Measurements from ENCODE around the gene NPIPB13. TPM values are rescaled to one million over a fixed set of nuclear protein-coding genes. Genes with fewer than 3 reads are reported as not detected.
"Not testable (repeated sequence)": the region's sequence is repeated elsewhere in the genome, so short reads cannot be mapped to it uniquely, and the experiment has no call there.

Gene NPIPB13
- polyA plus RNA-seq (2012; rRNA removed), result 1.9 and 5.3 TPM in 2 replicates
- 0.84 and 1.5 TPM in 2 replicates for polyA plus RNA-seq (2012; cell fraction: cytosol; rRNA removed)
- 29.7 and 33.6 TPM in 2 replicates for polyA plus RNA-seq (2012; cell fraction: nucleus; rRNA removed)

- H3K9me3 ChIP-seq; H3K9me2 ChIP-seq; H3K4me2 ChIP-seq; H3K79me2 ChIP-seq (ENCODE audit: insufficient read depth); H3K36me3 ChIP-seq (replicated peaks in 1 of 2; ENCODE audit: control insufficient read depth in 1 of 2, insufficient read depth in 2 of 2, low read length in 1 of 2); H3K9ac ChIP-seq; DNase-seq; H3K27ac ChIP-seq (ENCODE audit: low read depth in 2 of 2, low read length in 1 of 2); H3K4me3 ChIP-seq (ENCODE audit: low read depth in 2 of 2, low read length in 1 of 2); H2AFZ ChIP-seq (ENCODE audit: low read depth); H3K4me1 ChIP-seq (ENCODE audit: control insufficient read depth in 1 of 2, insufficient read depth in 2 of 2, low read depth in 1 of 2, low read length in 1 of 2); H3F3A ChIP-seq (replicated peaks; ENCODE audit: insufficient read depth); H4K20me1 ChIP-seq (ENCODE audit: insufficient read depth); POLR2A ChIA-PET; H3K27me3 ChIP-seq (ENCODE audit: insufficient read depth); CTCF ChIA-PET: not testable (repeated sequence)
- no CpG with 5 or more reads among the region's 4 CpGs for WGBS (ENCODE audit: low lambda C conversion rate)
Measured at GRCh38 chr16:30248379-30248778, at the start of gene NPIPB13. Gene NPIPB13 (minus strand): TSS chr16:30248479. CDS start chr16:30245573, 2,906 bp downstream.

- H4K20me1 ChIP-seq (ENCODE audit: insufficient read depth); POLR2A ChIA-PET: not testable (repeated sequence)
Measured at GRCh38 chr16:30282357-30282756, 34.1 kb upstream of the NPIPB13 start.

GRCh38 chr16:30278523-30278922 is 30.2 kb upstream of the NPIPB13 start:
- H3F3A ChIP-seq (replicated peaks; ENCODE audit: insufficient read depth); H3K79me2 ChIP-seq (ENCODE audit: insufficient read depth); H3K27me3 ChIP-seq (ENCODE audit: insufficient read depth); DNase-seq; H4K20me1 ChIP-seq (ENCODE audit: insufficient read depth); H3K9ac ChIP-seq; H3K27ac ChIP-seq (ENCODE audit: low read depth in 2 of 2, low read length in 1 of 2); H3K4me3 ChIP-seq (ENCODE audit: low read depth in 2 of 2, low read length in 1 of 2); H3K4me1 ChIP-seq (ENCODE audit: control insufficient read depth in 1 of 2, insufficient read depth in 2 of 2, low read depth in 1 of 2, low read length in 1 of 2); CTCF ChIA-PET; H3K9me3 ChIP-seq; H3K4me2 ChIP-seq; POLR2A ChIA-PET; H3K36me3 ChIP-seq (replicated peaks in 1 of 2; ENCODE audit: control insufficient read depth in 1 of 2, insufficient read depth in 2 of 2, low read length in 1 of 2); H2AFZ ChIP-seq (ENCODE audit: low read depth); H3K9me2 ChIP-seq: not testable (repeated sequence)
- no CpG with 5 or more reads among the region's 3 CpGs for WGBS (ENCODE audit: low lambda C conversion rate)

More at GRCh38 chr16:30282357-30282756, 34.1 kb upstream of the NPIPB13 start:
- H3K9me2 ChIP-seq; H3K4me1 ChIP-seq (ENCODE audit: control insufficient read depth in 1 of 2, insufficient read depth in 2 of 2, low read depth in 1 of 2, low read length in 1 of 2); H3K4me3 ChIP-seq (ENCODE audit: low read depth in 2 of 2, low read length in 1 of 2); H3K9me3 ChIP-seq; H3K27ac ChIP-seq (ENCODE audit: low read depth in 2 of 2, low read length in 1 of 2); H3K4me2 ChIP-seq; H3F3A ChIP-seq (replicated peaks; ENCODE audit: insufficient read depth); H2AFZ ChIP-seq (ENCODE audit: low read depth); DNase-seq; H3K36me3 ChIP-seq (replicated peaks in 1 of 2; ENCODE audit: control insufficient read depth in 1 of 2, insufficient read depth in 2 of 2, low read length in 1 of 2); H3K9ac ChIP-seq; H3K27me3 ChIP-seq (ENCODE audit: insufficient read depth); CTCF ChIA-PET; H3K79me2 ChIP-seq (ENCODE audit: insufficient read depth): not testable (repeated sequence)
- WGBS (ENCODE audit: low lambda C conversion rate), result 99% methylated on average over 9 of the region's 10 CpGs

GRCh38 chr16:30217082-30217481 is 31.2 kb downstream of the NPIPB13 start:
- H3K9ac ChIP-seq; H3K4me3 ChIP-seq (ENCODE audit: low read depth in 2 of 2, low read length in 1 of 2); H3K36me3 ChIP-seq (replicated peaks in 1 of 2; ENCODE audit: control insufficient read depth in 1 of 2, insufficient read depth in 2 of 2, low read length in 1 of 2); H3K4me2 ChIP-seq; DNase-seq; H4K20me1 ChIP-seq (ENCODE audit: insufficient read depth); H3K9me2 ChIP-seq; POLR2A ChIA-PET; H3K9me3 ChIP-seq; H3K79me2 ChIP-seq (ENCODE audit: insufficient read depth); H3K27me3 ChIP-seq (ENCODE audit: insufficient read depth); H3K27ac ChIP-seq (ENCODE audit: low read depth in 2 of 2, low read length in 1 of 2); H3F3A ChIP-seq (replicated peaks; ENCODE audit: insufficient read depth); CTCF ChIA-PET; H2AFZ ChIP-seq (ENCODE audit: low read depth); H3K4me1 ChIP-seq (ENCODE audit: control insufficient read depth in 1 of 2, insufficient read depth in 2 of 2, low read depth in 1 of 2, low read length in 1 of 2): not testable (repeated sequence)
- WGBS (ENCODE audit: low lambda C conversion rate), result 82% methylated on average over 4 of the region's 5 CpGs

GRCh38 chr16:30211414-30211813 is 36.9 kb downstream of the NPIPB13 start:
- H3K36me3 ChIP-seq (replicated peaks in 1 of 2; ENCODE audit: control insufficient read depth in 1 of 2, insufficient read depth in 2 of 2, low read length in 1 of 2); H3K79me2 ChIP-seq (ENCODE audit: insufficient read depth); H3K4me1 ChIP-seq (ENCODE audit: control insufficient read depth in 1 of 2, insufficient read depth in 2 of 2, low read depth in 1 of 2, low read length in 1 of 2); H3F3A ChIP-seq (replicated peaks; ENCODE audit: insufficient read depth); H3K27ac ChIP-seq (ENCODE audit: low read depth in 2 of 2, low read length in 1 of 2); CTCF ChIA-PET; POLR2A ChIA-PET; DNase-seq; H3K9ac ChIP-seq; H2AFZ ChIP-seq (ENCODE audit: low read depth); H3K4me3 ChIP-seq (ENCODE audit: low read depth in 2 of 2, low read length in 1 of 2); H3K27me3 ChIP-seq (ENCODE audit: insufficient read depth); H3K9me3 ChIP-seq; H3K9me2 ChIP-seq; H4K20me1 ChIP-seq (ENCODE audit: insufficient read depth); H3K4me2 ChIP-seq: not testable (repeated sequence)
- WGBS (ENCODE audit: low lambda C conversion rate), result no CpG with 5 or more reads among the region's 4 CpGs

- H3F3A ChIP-seq (replicated peaks; ENCODE audit: insufficient read depth); H3K4me3 ChIP-seq (ENCODE audit: low read depth in 2 of 2, low read length in 1 of 2); CTCF ChIA-PET; H3K27me3 ChIP-seq (ENCODE audit: insufficient read depth); H4K20me1 ChIP-seq (ENCODE audit: insufficient read depth); DNase-seq; H2AFZ ChIP-seq (ENCODE audit: low read depth); H3K36me3 ChIP-seq (replicated peaks in 1 of 2; ENCODE audit: control insufficient read depth in 1 of 2, insufficient read depth in 2 of 2, low read length in 1 of 2); H3K27ac ChIP-seq (ENCODE audit: low read depth in 2 of 2, low read length in 1 of 2); H3K9ac ChIP-seq; H3K4me2 ChIP-seq; POLR2A ChIA-PET; H3K79me2 ChIP-seq (ENCODE audit: insufficient read depth); H3K9me3 ChIP-seq; H3K4me1 ChIP-seq (ENCODE audit: control insufficient read depth in 1 of 2, insufficient read depth in 2 of 2, low read depth in 1 of 2, low read length in 1 of 2); H3K9me2 ChIP-seq: not testable (repeated sequence)
- 85% methylated on average over 4 of the region's 6 CpGs for WGBS (ENCODE audit: low lambda C conversion rate)
Measured at GRCh38 chr16:30209032-30209431, 39.2 kb downstream of the NPIPB13 start.
